MM.1S (cell line): ENCODE results near the gene ABCB9.

Experiments
- CTCF ChIP-seq: fragments of 300-600 bp; sonication (generic); IDR thresholded peaks from 2 replicates; pipeline ENCODE4 v1.5.1; 2016; ENCODE audit warnings: antibody characterized with exemption, low read length, mixed read lengths
- EZH2 ChIP-seq: fragments of 300-600 bp; sonication (generic); optimal IDR thresholded peaks from 2 replicates; pipeline ENCODE3; 2017; ENCODE audit warnings: low read depth, mild to moderate bottlenecking, antibody characterized with exemption, low read length, mixed read lengths
- EZH2phosphoT487 ChIP-seq: fragments of 300-600 bp; sonication (generic); IDR thresholded peaks from 2 replicates; pipeline ENCODE4 v1.6.1; 2018; ENCODE audit warnings: antibody characterized with exemption, low read length

DNA sequence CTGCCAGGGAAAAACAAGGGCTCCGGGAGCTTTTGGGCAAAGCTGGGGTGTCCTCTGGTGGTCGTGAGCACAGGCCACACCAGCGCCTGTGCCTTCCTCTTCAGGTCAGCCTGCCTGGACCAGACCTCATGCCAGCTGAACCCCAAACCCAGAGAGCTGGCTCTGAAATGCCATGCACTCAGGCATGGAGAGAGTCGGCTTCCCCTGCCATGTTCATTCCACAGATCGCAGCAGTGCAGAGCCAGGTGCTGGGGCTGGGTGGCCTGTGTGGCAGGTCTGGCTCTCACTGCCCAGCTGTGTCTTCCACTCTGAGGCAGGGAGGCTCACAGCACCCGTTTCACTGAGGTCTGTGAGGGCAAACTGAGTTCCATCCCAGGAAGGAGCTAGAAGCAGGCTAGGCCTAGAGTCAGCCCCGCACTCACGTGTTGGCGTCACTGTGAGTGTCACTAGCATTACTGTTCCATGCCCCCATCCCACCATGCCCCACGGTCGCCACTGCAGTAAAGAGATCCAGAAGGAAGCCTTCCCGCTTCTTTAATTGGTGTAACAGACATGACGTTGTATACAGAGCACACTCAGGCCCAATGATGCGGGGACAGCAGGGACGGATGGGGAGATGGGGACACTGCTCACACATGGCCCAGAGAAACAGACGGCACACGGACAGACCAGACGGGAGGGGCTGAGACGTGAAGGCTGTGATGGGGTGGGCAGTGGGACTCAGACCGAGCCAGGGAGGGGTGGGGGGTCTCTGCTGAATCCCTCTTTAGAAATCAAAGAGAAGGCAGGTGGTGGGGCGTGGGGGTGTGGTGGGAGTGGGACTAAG lies 16.9 kb upstream of the ABCB9 start:
- no peak for TF ChIP-seq CTCF
- no peak for TF ChIP-seq EZH2phosphoT487
- TF ChIP-seq EZH2 = no peak
